Neuronal stem cell (in vitro differentiated cells): ENCODE data around the gene LRRTM3.

Source experiments
- DNase-seq: peaks from one replicate; pipeline ENCODE4 v3.0.0-alpha.2; 2013; ENCODE audit warnings: low spot score
- H2AFZ ChIP-seq: one replicate; pipeline ENCODE4 v1.6.1; 2013; ENCODE audit warnings: mild to moderate bottlenecking, low read length, inconsistent platforms
- H2AK5ac ChIP-seq: 2 replicates; pipeline ENCODE4 v1.6.1; 2013; ENCODE audit warnings: low read depth, mild to moderate bottlenecking, inconsistent platforms, low read length, moderate library complexity, mixed read lengths
- H2BK120ac ChIP-seq: 2 replicates; pipeline ENCODE4 v1.6.1; 2013; ENCODE audit warnings: low read depth, mild to moderate bottlenecking, inconsistent platforms, low read length, moderate library complexity, mixed read lengths
- H2BK12ac ChIP-seq: one replicate; pipeline ENCODE4 v1.6.1; 2013; ENCODE audit warnings: low read length, inconsistent platforms
- H2BK15ac ChIP-seq: 2 replicates; pipeline ENCODE4 v1.6.1; 2013; ENCODE audit warnings: mild to moderate bottlenecking, low read length, inconsistent platforms, mixed read lengths
- H2BK5ac ChIP-seq: one replicate; pipeline ENCODE4 v1.6.1; 2013; ENCODE audit warnings: inconsistent platforms, mild to moderate bottlenecking, low read length, moderate library complexity
- H3K14ac ChIP-seq: one replicate; pipeline ENCODE4 v1.6.1; 2013; ENCODE audit warnings: low read length, inconsistent platforms
- H3K18ac ChIP-seq: 2 replicates; pipeline ENCODE4 v1.6.1; 2013; ENCODE audit warnings: low read length, inconsistent platforms
- H3K23ac ChIP-seq: 2 replicates; pipeline ENCODE4 v1.6.1; 2013; ENCODE audit warnings: low read depth, mild to moderate bottlenecking, mixed read lengths, low read length, inconsistent platforms; ENCODE audit not compliant: poor library complexity
- H3K27ac ChIP-seq: replicated peaks from 3 replicates; pipeline ENCODE4 v1.5.1; 2013; ENCODE audit warnings: low read length, inconsistent platforms
- H3K27me3 ChIP-seq, 3 experiments: 2 replicates each; pipeline ENCODE4 v1.6.1; 2013; ENCODE audit warnings: low read length in 3 of 3, mild to moderate bottlenecking in 2 of 3, inconsistent platforms in 1 of 3, low read depth in 1 of 3, mixed read lengths in 1 of 3, moderate library complexity in 1 of 3; ENCODE audit not compliant: control insufficient read depth in 3 of 3, insufficient read depth in 3 of 3
- H3K36me3 ChIP-seq, 2 donors: replicated peaks in 1 of 2; 2 replicates each; pipeline ENCODE4 v1.6.1; 2013; ENCODE audit warnings: low read length in 2 of 2; ENCODE audit not compliant: control insufficient read depth in 2 of 2, insufficient read depth in 2 of 2
- H3K4ac ChIP-seq: 2 replicates; pipeline ENCODE4 v1.6.1; 2013; ENCODE audit warnings: inconsistent platforms, mild to moderate bottlenecking, low read length, moderate library complexity
- H3K4me1 ChIP-seq, 2 donors: 1 replicate in 1 of 2; 2 replicates in 1 of 2; pipeline ENCODE4 v1.6.1; 2013; ENCODE audit warnings: low read length in 2 of 2, low read depth in 1 of 2; ENCODE audit not compliant: control insufficient read depth in 2 of 2, insufficient read depth in 1 of 2
- H3K4me2 ChIP-seq: one replicate; pipeline ENCODE4 v1.6.1; 2013; ENCODE audit warnings: mild to moderate bottlenecking, low read length, inconsistent platforms; ENCODE audit not compliant: insufficient read depth, poor library complexity, severe bottlenecking
- H3K4me3 ChIP-seq, 2 donors: 2 replicates each; pipeline ENCODE4 v1.5.1; 2013; ENCODE audit warnings: low read length in 2 of 2, mild to moderate bottlenecking in 2 of 2, inconsistent platforms in 1 of 2, moderate library complexity in 1 of 2
- H3K79me1 ChIP-seq: one replicate; pipeline ENCODE4 v1.6.1; 2013; ENCODE audit warnings: low read depth, mild to moderate bottlenecking, inconsistent platforms, low read length, moderate library complexity
- H3K9ac ChIP-seq: one replicate; pipeline ENCODE4 v1.6.1; 2013; ENCODE audit warnings: mild to moderate bottlenecking, low read depth, low read length, inconsistent platforms; ENCODE audit not compliant: poor library complexity
- H3K9me3 ChIP-seq, 2 donors: replicated peaks in 1 of 2; 2 replicates each; pipeline versions ENCODE3 to v1.6.1; 2013; ENCODE audit warnings: low read length in 2 of 2, mild to moderate bottlenecking in 2 of 2, inconsistent platforms in 1 of 2, low read depth in 1 of 2, mixed read lengths in 1 of 2, moderate library complexity in 1 of 2; ENCODE audit not compliant: control insufficient read depth in 2 of 2, insufficient read depth in 1 of 2
- H4K8ac ChIP-seq: one replicate; pipeline ENCODE4 v1.6.1; 2013; ENCODE audit warnings: low read depth, mild to moderate bottlenecking, inconsistent platforms, low read length, moderate library complexity
- H4K91ac ChIP-seq: one replicate; pipeline ENCODE4 v1.6.1; 2013; ENCODE audit warnings: low read length, low read depth, mild to moderate bottlenecking, inconsistent platforms; ENCODE audit not compliant: poor library complexity
- WGBS, 2 donors: extraction: QIAGEN DNeasy Blood & Tissue Kit; methylation state at CpG; one replicate each; pipeline ENCODE4 v1.1.7; 2013; ENCODE audit warnings: missing lambda C conversion rate in 2 of 2, mixed read lengths in 1 of 2; ENCODE audit not compliant: insufficient read length in 2 of 2, insufficient replicate concordance in 1 of 2; ENCODE audit errors: extremely low coverage in 2 of 2; 5-methylcytosine and 5-hydroxymethylcytosine counted together

Gene LRRTM3

GRCh38 chr10:66931340-66931948, 5.6 kb downstream of the LRRTM3 start:
- Histone ChIP-seq H2BK120ac (no peak overlapping the region), H2BK12ac (no peak overlapping the region), H3K36me3 (no peaks in the 10 kb centered on the region), H3K9me3 (peaks cover 0 to 10% of the 10 kb centered on the region in 2 donors), H4K91ac (no peak overlapping the region), H3K4me2 (no peak overlapping the region), H3K4ac (no peak overlapping the region), H3K27me3 (peaks cover 0 to 9% (median 0%) of the 10 kb centered on the region in 3 experiments), H3K4me3 (no peak overlapping the region), H4K8ac (no peak overlapping the region), H2AK5ac (no peak overlapping the region), H2AFZ (no peak overlapping the region), H3K9ac (no peak overlapping the region), H3K4me1 (peaks cover 1 to 14% of the 10 kb centered on the region in 2 donors), H3K14ac (no peak overlapping the region), H3K79me1 (no peaks in the 10 kb centered on the region), H3K18ac (no peak overlapping the region), H3K27ac (no peak overlapping the region), H2BK15ac (no peak overlapping the region), H2BK5ac (no peak overlapping the region), H3K23ac (no peak overlapping the region)
- DNase-seq: peak; percentile 61
- WGBS, 2 donors: no CpG with 5 or more reads among the region's 5 CpGs

GRCh38 chr10:66931949-66932343, 6.1 kb downstream of the LRRTM3 start:
- Histone ChIP-seq H3K23ac (no peak overlapping the region), H3K4me1 (peaks cover 1 to 14% of the 10 kb centered on the region in 2 donors), H3K14ac (no peak overlapping the region), H2BK5ac (no peak overlapping the region), H2BK12ac (no peak overlapping the region), H3K9me3 (peaks cover 0 to 7% of the 10 kb centered on the region in 2 donors), H2AFZ (peak overlapping the region; percentile 60), H3K79me1 (no peaks in the 10 kb centered on the region), H2AK5ac (no peak overlapping the region), H2BK15ac (no peak overlapping the region), H3K36me3 (no peaks in the 10 kb centered on the region), H3K18ac (no peak overlapping the region), H3K4me2 (no peak overlapping the region), H3K27me3 (peaks cover 0 to 9% (median 0%) of the 10 kb centered on the region in 3 experiments), H3K27ac (no peak overlapping the region), H4K91ac (no peak overlapping the region), H3K4me3 (no peak overlapping the region), H4K8ac (no peak overlapping the region), H3K9ac (no peak overlapping the region), H3K4ac (no peak overlapping the region), H2BK120ac (no peak overlapping the region)
- DNase-seq: no peak
- WGBS, 2 donors: no CpG with 5 or more reads among the region's 3 CpGs

GRCh38 chr10:66934711-66935110, 8.9 kb downstream of the LRRTM3 start:
- no peak overlapping the region for H3K18ac ChIP-seq
- no peak for DNase-seq
- H3K9ac ChIP-seq: no peak overlapping the region
- no peak overlapping the region for H3K23ac ChIP-seq
- no peak overlapping the region for H3K14ac ChIP-seq
- H2BK15ac ChIP-seq: no peak overlapping the region
- no peak overlapping the region for H4K8ac ChIP-seq
- no peak overlapping the region for H3K27ac ChIP-seq
- peaks cover 0 to 5% of the 10 kb centered on the region in 2 donors for H3K4me1 ChIP-seq
- H3K36me3 ChIP-seq: no peaks in the 10 kb centered on the region
- H4K91ac ChIP-seq: no peak overlapping the region
- no peak overlapping the region for H2BK120ac ChIP-seq
- H2BK5ac ChIP-seq: no peak overlapping the region
- no peak overlapping the region for H2BK12ac ChIP-seq
- no peaks in the 10 kb centered on the region for H3K27me3 ChIP-seq
- H3K4me2 ChIP-seq: no peak overlapping the region
- H3K9me3 ChIP-seq: no peaks in the 10 kb centered on the region
- H3K4ac ChIP-seq: no peak overlapping the region
- H3K79me1 ChIP-seq: no peaks in the 10 kb centered on the region
- H2AK5ac ChIP-seq: no peak overlapping the region
- no peak overlapping the region for H2AFZ ChIP-seq
- H3K4me3 ChIP-seq: no peak overlapping the region

- no peak overlapping the region for H3K4ac ChIP-seq
- no peak overlapping the region for H4K91ac ChIP-seq
- no peak overlapping the region for H3K14ac ChIP-seq
- no peak overlapping the region for H3K4me2 ChIP-seq
- H2AFZ ChIP-seq: peak overlapping the region; percentile 79
- no peak overlapping the region for H2BK12ac ChIP-seq
- no peak overlapping the region for H3K27ac ChIP-seq
- H3K79me1 ChIP-seq: no peaks in the 10 kb centered on the region
- WGBS, 2 donors: no CpG with 5 or more reads among the region's 3 CpGs
- peaks cover 0 to 11% of the 10 kb centered on the region in 2 donors for H3K4me1 ChIP-seq
- H3K23ac ChIP-seq: no peak overlapping the region
- H2BK120ac ChIP-seq: no peak overlapping the region
- no peak for DNase-seq
- H2BK5ac ChIP-seq: no peak overlapping the region
- H4K8ac ChIP-seq: no peak overlapping the region
- H2BK15ac ChIP-seq: no peak overlapping the region
- H3K9ac ChIP-seq: no peak overlapping the region
- H3K27me3 ChIP-seq: no peaks in the 10 kb centered on the region
- no peak overlapping the region for H3K4me3 ChIP-seq
- H3K18ac ChIP-seq: no peak overlapping the region
- no peaks in the 10 kb centered on the region for H3K36me3 ChIP-seq
- H3K9me3 ChIP-seq: peaks cover 0 to 12% of the 10 kb centered on the region in 2 donors
- H2AK5ac ChIP-seq: no peak overlapping the region
These were observed 15.1 kb downstream of the LRRTM3 start for GRCh38 chr10:66940965-66941364.
